ENCODE results near the gene CALHM2.
A peak's percentile ranks its signal among the peaks of the same experiment; 100 is the strongest.

Gene CALHM2

DNA sequence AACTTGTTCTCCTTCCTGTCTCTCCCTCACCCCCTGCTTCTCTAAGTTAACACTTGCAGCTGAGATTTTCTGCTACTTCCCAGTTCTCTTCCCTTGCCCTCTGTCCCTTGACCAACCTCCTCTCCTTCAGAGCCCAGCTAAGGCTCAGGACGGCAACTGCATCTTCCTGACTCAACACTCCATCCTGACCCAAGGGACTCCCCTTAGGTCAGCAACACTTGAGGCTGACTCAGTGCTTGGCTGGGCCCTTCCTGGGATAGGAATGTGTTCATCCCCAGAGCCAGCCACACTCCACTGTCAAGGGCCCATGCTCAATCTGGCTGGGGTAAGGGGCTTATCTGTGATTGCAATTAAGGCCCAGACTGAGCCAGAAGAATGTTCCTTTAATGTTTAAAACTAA is 3.4 kb downstream of the CALHM2 start:
- Histone ChIP-seq H3K4me3 (peak overlapping the region; percentile 70 to 94), H3K27me3 (no peaks in the 10 kb centered on the region), H3K36me3 (peaks cover 48 to 61% (median 61%) of the 10 kb centered on the region in 3 donors), H3K4me1 (peaks cover 9 to 79% (median 65%) of the 10 kb centered on the region in 4 donors), H3K27ac (peak overlapping the region; percentile 93 to 97), H3K9me3 (no peaks in the 10 kb centered on the region)
- intact Hi-C loops (cut with DNase I; ENCODE audit: low total_unique reads): no loop called here
- DNase-seq: peak; percentile 87 to 88
- TF ChIP-seq, protein P1, sequence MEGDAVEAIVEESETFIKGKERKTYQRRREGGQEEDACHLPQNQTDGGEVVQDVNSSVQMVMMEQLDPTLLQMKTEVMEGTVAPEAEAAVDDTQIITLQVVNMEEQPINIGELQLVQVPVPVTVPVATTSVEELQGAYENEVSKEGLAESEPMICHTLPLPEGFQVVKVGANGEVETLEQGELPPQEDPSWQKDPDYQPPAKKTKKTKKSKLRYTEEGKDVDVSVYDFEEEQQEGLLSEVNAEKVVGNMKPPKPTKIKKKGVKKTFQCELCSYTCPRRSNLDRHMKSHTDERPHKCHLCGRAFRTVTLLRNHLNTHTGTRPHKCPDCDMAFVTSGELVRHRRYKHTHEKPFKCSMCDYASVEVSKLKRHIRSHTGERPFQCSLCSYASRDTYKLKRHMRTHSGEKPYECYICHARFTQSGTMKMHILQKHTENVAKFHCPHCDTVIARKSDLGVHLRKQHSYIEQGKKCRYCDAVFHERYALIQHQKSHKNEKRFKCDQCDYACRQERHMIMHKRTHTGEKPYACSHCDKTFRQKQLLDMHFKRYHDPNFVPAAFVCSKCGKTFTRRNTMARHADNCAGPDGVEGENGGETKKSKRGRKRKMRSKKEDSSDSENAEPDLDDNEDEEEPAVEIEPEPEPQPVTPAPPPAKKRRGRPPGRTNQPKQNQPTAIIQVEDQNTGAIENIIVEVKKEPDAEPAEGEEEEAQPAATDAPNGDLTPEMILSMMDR (IDR thresholded peaks at IDR 0.05): no peak

DNA sequence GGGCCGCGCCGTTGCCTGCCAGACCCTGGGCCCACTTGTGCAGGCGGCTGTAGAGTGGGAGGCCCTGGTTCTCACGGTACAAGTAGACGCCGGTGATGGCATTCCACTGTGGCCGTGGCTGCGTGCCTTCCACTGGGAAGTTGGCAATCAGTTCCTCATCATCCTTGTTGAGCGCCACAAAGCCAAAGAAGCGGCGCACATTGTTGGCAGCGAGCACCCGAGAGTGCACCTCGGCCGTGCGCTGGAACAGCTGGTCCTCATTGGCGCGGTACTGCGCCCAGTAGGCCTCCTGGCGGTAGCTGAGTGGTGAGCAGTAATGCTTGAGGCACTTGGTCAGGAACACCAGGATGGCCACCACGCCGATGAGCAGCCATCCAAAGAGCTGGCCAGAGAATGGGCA is 5.0 kb downstream of the CALHM2 start:
- Histone ChIP-seq H3K27me3 (no peaks in the 10 kb centered on the region), H3K4me1 (peaks cover 9 to 79% (median 63%) of the 10 kb centered on the region in 4 donors), H3K27ac (peak overlapping the region; percentile 93 to 97), H3K4me3 (no peak overlapping the region), H3K36me3 (peaks cover 58 to 77% (median 75%) of the 10 kb centered on the region in 3 donors), H3K9me3 (no peaks in the 10 kb centered on the region)
- no peak for DNase-seq
- TF ChIP-seq, protein P1 (IDR thresholded peaks at IDR 0.05): no peak
- intact Hi-C loops (cut with DNase I; ENCODE audit: low total_unique reads): no loop called here

DNA sequence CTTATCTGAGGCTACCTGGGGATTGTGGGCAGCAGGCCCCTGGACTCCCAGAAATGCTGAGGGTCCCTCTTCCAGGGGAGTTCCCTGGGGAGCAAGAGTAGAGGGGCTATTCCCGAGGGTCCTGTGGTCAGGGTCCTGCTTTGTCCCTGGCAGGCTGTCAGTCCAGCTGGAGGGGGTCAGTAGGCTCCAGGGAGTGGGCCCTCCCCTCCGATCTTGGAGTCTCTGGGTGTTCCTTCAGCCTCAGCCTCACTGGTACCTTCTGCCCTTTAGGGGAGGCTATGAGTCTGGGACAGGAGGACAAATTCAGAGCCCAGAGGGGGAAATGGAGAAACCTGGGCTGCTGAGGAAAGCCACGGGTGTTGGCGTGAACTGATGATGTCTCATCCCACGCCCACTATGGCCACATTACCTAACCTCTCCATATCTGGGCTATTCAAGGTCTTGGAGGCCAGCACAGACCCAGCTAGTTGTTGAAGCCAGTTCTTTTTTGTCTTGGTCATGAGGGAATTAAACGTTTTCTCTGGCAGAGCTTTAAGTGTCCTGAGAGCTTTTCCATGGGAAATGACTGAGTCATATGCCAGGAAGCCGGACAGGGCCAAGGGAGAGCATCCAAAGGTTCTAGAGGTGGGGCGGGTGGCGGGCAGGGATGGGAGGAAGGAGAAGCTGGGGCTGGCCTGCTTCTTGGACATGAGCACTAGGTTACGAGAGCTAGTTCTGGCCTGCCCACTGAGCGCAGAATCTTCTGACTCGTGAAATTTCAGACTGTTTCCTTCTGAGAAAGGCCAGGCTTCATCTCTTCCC is 6.2 kb downstream of the CALHM2 start:
- intact Hi-C loops (cut with DNase I; ENCODE audit: low total_unique reads): no loop called here
- peaks cover 58 to 89% (median 83%) of the 10 kb centered on the region in 3 donors for H3K36me3 ChIP-seq

DNA sequence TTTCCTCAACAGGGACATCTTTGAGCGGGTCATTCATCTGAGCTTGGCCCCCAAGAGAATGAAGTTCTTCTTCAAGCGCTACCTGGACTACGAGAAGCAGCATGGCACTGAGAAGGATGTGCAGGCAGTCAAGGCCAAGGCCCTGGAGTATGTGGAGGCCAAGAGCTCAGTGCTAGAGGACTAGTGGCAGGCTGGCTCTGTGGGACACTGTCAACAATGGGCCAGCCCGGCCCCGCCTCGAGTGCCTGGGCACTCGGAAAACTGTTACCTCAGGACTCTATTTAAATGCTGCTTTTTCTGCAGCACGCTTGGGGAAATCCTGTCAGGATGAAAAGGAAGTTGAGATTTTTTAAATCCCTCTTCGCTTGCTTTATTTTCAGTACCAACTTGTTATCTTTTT is 6.8 kb downstream of the CALHM2 start:
- H3K4me1 ChIP-seq: peaks cover 9 to 83% (median 60%) of the 10 kb centered on the region in 4 donors
- H3K27me3 ChIP-seq: no peaks in the 10 kb centered on the region
- no peaks in the 10 kb centered on the region for H3K9me3 ChIP-seq
- intact Hi-C loops (cut with DNase I; ENCODE audit: low total_unique reads): no loop called here
- TF ChIP-seq, protein P1 (IDR thresholded peaks at IDR 0.05): no peak
- H3K36me3 ChIP-seq: peaks cover 58 to 94% (median 87%) of the 10 kb centered on the region in 3 donors
- DNase-seq: no peak
- H3K27ac ChIP-seq: peak overlapping the region; percentile 93 to 97
- H3K4me3 ChIP-seq: no peak overlapping the region

More for the DNA sequence above, 6.2 kb downstream of the CALHM2 start:
- Histone ChIP-seq H3K27ac (peak overlapping the region; percentile 93 to 97), H3K4me1 (peaks cover 9 to 88% (median 65%) of the 10 kb centered on the region in 4 donors), H3K9me3 (no peaks in the 10 kb centered on the region), H3K4me3 (no peak overlapping the region), H3K27me3 (no peaks in the 10 kb centered on the region)
- peak; percentile 93 to 96 for DNase-seq
- TF ChIP-seq, protein P1 (IDR thresholded peaks at IDR 0.05): no peak

DNA sequence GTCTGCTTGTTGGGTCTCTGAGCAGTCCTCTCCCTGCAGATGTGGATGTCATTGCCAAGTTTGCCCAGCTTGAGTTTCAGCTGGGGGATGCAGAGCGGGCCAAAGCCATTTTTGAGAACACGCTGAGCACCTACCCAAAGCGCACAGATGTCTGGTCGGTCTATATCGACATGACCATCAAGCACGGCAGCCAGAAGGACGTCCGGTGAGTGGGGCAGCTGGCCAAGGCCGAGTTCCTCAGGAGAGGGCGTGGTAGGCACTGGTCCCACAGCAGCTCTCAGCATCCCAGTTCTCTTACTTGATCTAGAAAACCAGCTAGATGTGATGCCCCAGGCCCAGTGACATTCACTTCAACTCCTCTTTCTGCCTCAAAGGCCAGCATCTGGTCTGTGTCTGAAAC is 7.7 kb downstream of the CALHM2 start:
- H3K27me3 ChIP-seq: no peaks in the 10 kb centered on the region
- no peak for DNase-seq
- TF ChIP-seq, protein P1 (IDR thresholded peaks at IDR 0.05): no peak
- H3K27ac ChIP-seq: peak overlapping the region; percentile 93 to 97
- no peak overlapping the region for H3K4me3 ChIP-seq
- no peaks in the 10 kb centered on the region for H3K9me3 ChIP-seq
- peaks cover 4 to 75% (median 51%) of the 10 kb centered on the region in 4 donors for H3K4me1 ChIP-seq
- intact Hi-C loops (cut with DNase I; ENCODE audit: low total_unique reads): no loop called here
- H3K36me3 ChIP-seq: peaks cover 61 to 94% (median 87%) of the 10 kb centered on the region in 3 donors

Data from tibial artery (tissue), 4 donors.